OCI-LY7 (cell line): ENCODE results near the gene NUFIP2.

ENCODE experiments used
- CTCF ChIP-seq: fragments of 200-600 bp; sonication (generic); conservative IDR thresholded peaks from 2 replicates; pipeline ENCODE4 v1.5.1; 2014; ENCODE audit warnings: mild to moderate bottlenecking, antibody characterized with exemption, low read length, moderate library complexity, mixed read lengths
- EZH2phosphoT487 ChIP-seq: fragments of 200-600 bp; sonication (generic); IDR thresholded peaks from 2 replicates; pipeline ENCODE4 v1.6.1; 2018; ENCODE audit warnings: low read depth, borderline replicate concordance, mild to moderate bottlenecking, mixed run types, antibody characterized with exemption, low read length, moderate library complexity, mixed read lengths

GRCh38 chr17:29251184-29251583 is 42.8 kb downstream of the NUFIP2 start:
- no peak for TF ChIP-seq CTCF
- TF ChIP-seq EZH2phosphoT487 = no peak
